Panc1 (cell line): ENCODE results near the gene COMMD8. TPM values are rescaled to one million over a fixed set of nuclear protein-coding genes. Genes with fewer than 3 reads are reported as not detected.

Source experiments
- ATAC-seq: fragments of 200-7000 bp; cut with Tn5 transposase; 2 replicates; pipeline ENCODE4 v1.9.1; 2020; ENCODE audit warnings: mild to moderate bottlenecking, moderate library complexity
- BruUV-seq: library from RNA; stranded (reverse); fragments of 400-500 nt; replicated peaks from 2 replicates; lab custom pipeline; 2021; lab: Mats Ljungman, UMichigan
- CTCF ChIA-PET: fragments of 300-600 bp; sonication (Branson Sonifier 250); formaldehyde crosslinking; loops from one replicate; lab custom pipeline; 2022; ENCODE audit warnings: antibody characterized with exemption; lab: Charles Lee
- POLR2A ChIA-PET: fragments of 300-600 bp; sonication (Branson Sonifier 250); formaldehyde crosslinking; loops from one replicate; lab custom pipeline; 2022; ENCODE audit warnings: antibody characterized with exemption; lab: Charles Lee
- DNase-seq: peaks from one replicate; pipeline ENCODE4 v3.0.0-alpha.2; 2010; ENCODE audit warnings: low read depth, low spot score
- H3K27ac ChIP-seq: 2 replicates; pipeline ENCODE4 v1.5.1; 2011; ENCODE audit warnings: mild to moderate bottlenecking, low read length, inconsistent platforms
- H3K27me3 ChIP-seq: fragments of 200-500 bp; sonication (Bioruptor generic); 2 replicates; pipeline ENCODE4 v1.6.0; 2014; ENCODE audit warnings: low read length, inconsistent platforms; ENCODE audit not compliant: control insufficient read depth, insufficient read depth
- H3K36me3 ChIP-seq: fragments of 200-500 bp; sonication (Bioruptor generic); 2 replicates; pipeline ENCODE4 v1.5.1; 2014; ENCODE audit warnings: inconsistent platforms, mild to moderate bottlenecking, low read length, moderate library complexity; ENCODE audit not compliant: control insufficient read depth, insufficient read depth
- H3K4me1 ChIP-seq: 2 replicates; pipeline ENCODE4 v1.5.1; 2011; ENCODE audit warnings: inconsistent platforms, mild to moderate bottlenecking, low read length, moderate library complexity; ENCODE audit not compliant: control insufficient read depth, insufficient read depth
- H3K4me3 ChIP-seq, 2 experiments: 2 replicates each; pipeline ENCODE4 v1.5.1; 2011 to 2012; ENCODE audit warnings: low read depth in 2 of 2, low read length in 2 of 2, mild to moderate bottlenecking in 2 of 2, inconsistent platforms in 1 of 2, moderate library complexity in 1 of 2
- H3K9me3 ChIP-seq: fragments of 200-500 bp; sonication (Bioruptor generic); 2 replicates; pipeline ENCODE4 v1.5.1; 2014; ENCODE audit warnings: low read depth, mild to moderate bottlenecking, inconsistent platforms, low read length, moderate library complexity; ENCODE audit not compliant: control insufficient read depth, insufficient read depth
- POLR2AphosphoS5 ChIP-seq: IDR thresholded peaks from 2 replicates; pipeline ENCODE4 v1.6.1; 2012; ENCODE audit warnings: mild to moderate bottlenecking, low read depth, low read length, moderate library complexity
- SIN3A ChIP-seq: IDR thresholded peaks from 2 replicates; pipeline ENCODE4 v1.6.1; 2012; ENCODE audit warnings: low read depth, mild to moderate bottlenecking, low read length, moderate library complexity, borderline replicate concordance; ENCODE audit not compliant: insufficient read depth
- TCF7L2 ChIP-seq: IDR thresholded peaks from 2 replicates; pipeline ENCODE4 v1.6.1; 2011; ENCODE audit warnings: mild to moderate bottlenecking, low read depth, low read length, inconsistent platforms
- in situ Hi-C: cut with HindIII; loops from 2 replicates; pipeline ENCODE4 v1.10.0; 2016; ENCODE audit warnings: low sequenced_read_pairs, low pct_unique_long_range_greater_than_20kb
- intact Hi-C: fragments of 100-400 bp; cut with micrococcal nuclease; formaldehyde crosslinking; loops from one replicate; pipeline ENCODE4 v1.10.0; 2022; ENCODE audit not compliant: unreplicated experiment
- total RNA-seq: library from RNA; stranded (reverse); gene quantifications from one replicate; pipeline ENCODE4 v1.2.1, GENCODE V29; 2021; ENCODE audit not compliant: unreplicated experiment
- TF ChIP-seq, protein P1 (sequence below), 2 experiments: IDR thresholded peaks; 2 replicates each; pipeline ENCODE4 v1.6.1; 2011 to 2012; ENCODE audit warnings: low read depth in 2 of 2, control low read depth in 1 of 2, low read length in 1 of 2, mild to moderate bottlenecking in 1 of 2, moderate library complexity in 1 of 2; ENCODE audit not compliant: insufficient read depth in 1 of 2
- TF ChIP-seq, protein P2 (sequence below): fragments of 450-650 bp; IDR thresholded peaks from 2 replicates; pipeline ENCODE4 v1.5.1; 2017; ENCODE audit warnings: mild to moderate bottlenecking

COMMD8 gene
- total RNA-seq, 1 experiment from 2014 or later: 22.0 TPM

DNA sequence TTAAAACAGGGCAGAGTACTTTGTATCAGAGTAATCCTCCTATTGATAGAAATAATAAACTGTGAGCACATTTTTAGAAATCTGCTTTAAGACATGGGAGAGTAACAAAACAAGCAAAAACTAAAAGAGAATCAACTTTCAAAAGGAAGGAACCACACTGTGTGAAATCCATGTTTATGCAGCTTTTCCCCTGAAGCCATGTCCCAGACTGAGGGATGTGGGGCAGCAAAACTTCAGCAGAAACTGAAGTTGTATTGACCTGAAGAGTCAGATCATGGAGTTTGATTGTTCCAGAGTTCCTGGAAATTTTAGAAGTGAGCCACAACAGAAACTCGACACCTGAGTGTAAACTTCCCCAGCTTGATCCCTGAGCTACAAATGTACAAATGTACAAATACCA, 53.2 kb downstream of the COMMD8 start:
- no peak for DNase-seq
- Histone ChIP-seq H3K9me3 (no peaks in the 10 kb centered on the region), H3K4me1 (no peaks in the 10 kb centered on the region), H3K27ac (no peak overlapping the region), H3K36me3 (no peaks in the 10 kb centered on the region), H3K4me3 (no peak overlapping the region), H3K27me3 (no peaks in the 10 kb centered on the region; the same call in 1 of the 2 replicates)
- intact Hi-C loops: no loop called here
- in situ Hi-C loops: no loop called here
- ChIA-PET CTCF (no interaction called here), POLR2A (no interaction called here)
- TF ChIP-seq POLR2AphosphoS5: no peak
- TF ChIP-seq, protein P1, sequence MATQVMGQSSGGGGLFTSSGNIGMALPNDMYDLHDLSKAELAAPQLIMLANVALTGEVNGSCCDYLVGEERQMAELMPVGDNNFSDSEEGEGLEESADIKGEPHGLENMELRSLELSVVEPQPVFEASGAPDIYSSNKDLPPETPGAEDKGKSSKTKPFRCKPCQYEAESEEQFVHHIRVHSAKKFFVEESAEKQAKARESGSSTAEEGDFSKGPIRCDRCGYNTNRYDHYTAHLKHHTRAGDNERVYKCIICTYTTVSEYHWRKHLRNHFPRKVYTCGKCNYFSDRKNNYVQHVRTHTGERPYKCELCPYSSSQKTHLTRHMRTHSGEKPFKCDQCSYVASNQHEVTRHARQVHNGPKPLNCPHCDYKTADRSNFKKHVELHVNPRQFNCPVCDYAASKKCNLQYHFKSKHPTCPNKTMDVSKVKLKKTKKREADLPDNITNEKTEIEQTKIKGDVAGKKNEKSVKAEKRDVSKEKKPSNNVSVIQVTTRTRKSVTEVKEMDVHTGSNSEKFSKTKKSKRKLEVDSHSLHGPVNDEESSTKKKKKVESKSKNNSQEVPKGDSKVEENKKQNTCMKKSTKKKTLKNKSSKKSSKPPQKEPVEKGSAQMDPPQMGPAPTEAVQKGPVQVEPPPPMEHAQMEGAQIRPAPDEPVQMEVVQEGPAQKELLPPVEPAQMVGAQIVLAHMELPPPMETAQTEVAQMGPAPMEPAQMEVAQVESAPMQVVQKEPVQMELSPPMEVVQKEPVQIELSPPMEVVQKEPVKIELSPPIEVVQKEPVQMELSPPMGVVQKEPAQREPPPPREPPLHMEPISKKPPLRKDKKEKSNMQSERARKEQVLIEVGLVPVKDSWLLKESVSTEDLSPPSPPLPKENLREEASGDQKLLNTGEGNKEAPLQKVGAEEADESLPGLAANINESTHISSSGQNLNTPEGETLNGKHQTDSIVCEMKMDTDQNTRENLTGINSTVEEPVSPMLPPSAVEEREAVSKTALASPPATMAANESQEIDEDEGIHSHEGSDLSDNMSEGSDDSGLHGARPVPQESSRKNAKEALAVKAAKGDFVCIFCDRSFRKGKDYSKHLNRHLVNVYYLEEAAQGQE (IDR thresholded peaks at IDR 0.05; ENCODE audit: insufficient read depth in 1 of 2, low read depth in 2 of 2, low read length in 1 of 2): no peak
- TF ChIP-seq TCF7L2: no peak
- TF ChIP-seq, protein P2, sequence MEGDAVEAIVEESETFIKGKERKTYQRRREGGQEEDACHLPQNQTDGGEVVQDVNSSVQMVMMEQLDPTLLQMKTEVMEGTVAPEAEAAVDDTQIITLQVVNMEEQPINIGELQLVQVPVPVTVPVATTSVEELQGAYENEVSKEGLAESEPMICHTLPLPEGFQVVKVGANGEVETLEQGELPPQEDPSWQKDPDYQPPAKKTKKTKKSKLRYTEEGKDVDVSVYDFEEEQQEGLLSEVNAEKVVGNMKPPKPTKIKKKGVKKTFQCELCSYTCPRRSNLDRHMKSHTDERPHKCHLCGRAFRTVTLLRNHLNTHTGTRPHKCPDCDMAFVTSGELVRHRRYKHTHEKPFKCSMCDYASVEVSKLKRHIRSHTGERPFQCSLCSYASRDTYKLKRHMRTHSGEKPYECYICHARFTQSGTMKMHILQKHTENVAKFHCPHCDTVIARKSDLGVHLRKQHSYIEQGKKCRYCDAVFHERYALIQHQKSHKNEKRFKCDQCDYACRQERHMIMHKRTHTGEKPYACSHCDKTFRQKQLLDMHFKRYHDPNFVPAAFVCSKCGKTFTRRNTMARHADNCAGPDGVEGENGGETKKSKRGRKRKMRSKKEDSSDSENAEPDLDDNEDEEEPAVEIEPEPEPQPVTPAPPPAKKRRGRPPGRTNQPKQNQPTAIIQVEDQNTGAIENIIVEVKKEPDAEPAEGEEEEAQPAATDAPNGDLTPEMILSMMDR: no peak
- TF ChIP-seq SIN3A: no peak
- BruUV-seq: no TSS peak
- ATAC-seq: no peak

DNA sequence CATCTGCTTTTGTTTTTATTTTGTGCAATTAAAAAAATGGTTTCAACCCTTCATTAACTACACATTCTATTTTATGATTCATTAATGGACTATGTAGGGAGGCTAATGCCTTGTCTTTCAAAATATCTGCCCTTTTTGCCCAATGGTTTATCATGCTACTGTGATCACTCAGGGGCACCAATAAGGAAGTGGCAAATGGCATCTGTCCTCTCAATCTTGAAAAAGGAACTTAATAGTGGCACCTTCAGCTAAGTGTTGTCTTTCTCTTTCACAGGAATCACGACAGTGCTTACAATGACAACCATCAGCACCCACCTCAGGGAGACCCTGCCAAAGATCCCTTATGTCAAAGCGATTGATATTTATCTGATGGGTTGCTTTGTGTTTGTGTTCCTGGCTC, 57.1 kb downstream of the COMMD8 start:
- Histone ChIP-seq H3K27me3 (no peaks in the 10 kb centered on the region; the same call in 1 of the 2 replicates), H3K4me1 (no peaks in the 10 kb centered on the region), H3K4me3 (no peak overlapping the region), H3K36me3 (no peaks in the 10 kb centered on the region), H3K27ac (no peak overlapping the region), H3K9me3 (no peaks in the 10 kb centered on the region)
- ATAC-seq (no peak), DNase-seq (no peak)
- no TSS peak for BruUV-seq
- ChIA-PET CTCF (no interaction called here), POLR2A (no interaction called here)
- in situ Hi-C loops: no loop called here
- TF ChIP-seq SIN3A (no peak), POLR2AphosphoS5 (no peak), TCF7L2 (no peak)
- TF ChIP-seq, protein P1 (IDR thresholded peaks at IDR 0.05; ENCODE audit: insufficient read depth in 1 of 2, low read depth in 2 of 2, low read length in 1 of 2): no peak
- intact Hi-C loops: no loop called here

Other genes with a start within 250 kb of the COMMD8 start
- 13.9 TPM for gene ATP10D, start 21.6 kb upstream of the COMMD8 start, total RNA-seq